Panc1 (cell line): ENCODE measurements around the gene TAS2R42. TPM values are rescaled to one million over a fixed set of nuclear protein-coding genes. Genes with fewer than 3 reads are reported as not detected.

Experiments used
- ATAC-seq: fragments of 200-7000 bp; cut with Tn5 transposase; 2 replicates; pipeline ENCODE4 v1.9.1; 2020; ENCODE audit warnings: mild to moderate bottlenecking, moderate library complexity
- BruUV-seq: library from RNA; stranded (reverse); fragments of 400-500 nt; replicated peaks from 2 replicates; lab custom pipeline; 2021; lab: Mats Ljungman, UMichigan
- CTCF ChIA-PET: fragments of 300-600 bp; sonication (Branson Sonifier 250); formaldehyde crosslinking; loops from one replicate; lab custom pipeline; 2022; ENCODE audit warnings: antibody characterized with exemption; lab: Charles Lee
- POLR2A ChIA-PET: fragments of 300-600 bp; sonication (Branson Sonifier 250); formaldehyde crosslinking; loops from one replicate; lab custom pipeline; 2022; ENCODE audit warnings: antibody characterized with exemption; lab: Charles Lee
- DNase-seq: peaks from one replicate; pipeline ENCODE4 v3.0.0-alpha.2; 2010; ENCODE audit warnings: low read depth, low spot score
- H3K27ac ChIP-seq: 2 replicates; pipeline ENCODE4 v1.5.1; 2011; ENCODE audit warnings: mild to moderate bottlenecking, low read length, inconsistent platforms
- H3K27me3 ChIP-seq: fragments of 200-500 bp; sonication (Bioruptor generic); 2 replicates; pipeline ENCODE4 v1.6.0; 2014; ENCODE audit warnings: low read length, inconsistent platforms; ENCODE audit not compliant: control insufficient read depth, insufficient read depth
- H3K36me3 ChIP-seq: fragments of 200-500 bp; sonication (Bioruptor generic); 2 replicates; pipeline ENCODE4 v1.5.1; 2014; ENCODE audit warnings: inconsistent platforms, mild to moderate bottlenecking, low read length, moderate library complexity; ENCODE audit not compliant: control insufficient read depth, insufficient read depth
- H3K4me1 ChIP-seq: 2 replicates; pipeline ENCODE4 v1.5.1; 2011; ENCODE audit warnings: inconsistent platforms, mild to moderate bottlenecking, low read length, moderate library complexity; ENCODE audit not compliant: control insufficient read depth, insufficient read depth
- H3K4me3 ChIP-seq, 2 experiments: 2 replicates each; pipeline ENCODE4 v1.5.1; 2011 to 2012; ENCODE audit warnings: low read depth in 2 of 2, low read length in 2 of 2, mild to moderate bottlenecking in 2 of 2, inconsistent platforms in 1 of 2, moderate library complexity in 1 of 2
- H3K9me3 ChIP-seq: fragments of 200-500 bp; sonication (Bioruptor generic); 2 replicates; pipeline ENCODE4 v1.5.1; 2014; ENCODE audit warnings: low read depth, mild to moderate bottlenecking, inconsistent platforms, low read length, moderate library complexity; ENCODE audit not compliant: control insufficient read depth, insufficient read depth
- POLR2AphosphoS5 ChIP-seq: IDR thresholded peaks from 2 replicates; pipeline ENCODE4 v1.6.1; 2012; ENCODE audit warnings: mild to moderate bottlenecking, low read depth, low read length, moderate library complexity
- SIN3A ChIP-seq: IDR thresholded peaks from 2 replicates; pipeline ENCODE4 v1.6.1; 2012; ENCODE audit warnings: low read depth, mild to moderate bottlenecking, low read length, moderate library complexity, borderline replicate concordance; ENCODE audit not compliant: insufficient read depth
- TCF7L2 ChIP-seq: IDR thresholded peaks from 2 replicates; pipeline ENCODE4 v1.6.1; 2011; ENCODE audit warnings: mild to moderate bottlenecking, low read depth, low read length, inconsistent platforms
- in situ Hi-C: cut with HindIII; loops from 2 replicates; pipeline ENCODE4 v1.10.0; 2016; ENCODE audit warnings: low sequenced_read_pairs, low pct_unique_long_range_greater_than_20kb
- intact Hi-C: fragments of 100-400 bp; cut with micrococcal nuclease; formaldehyde crosslinking; loops from one replicate; pipeline ENCODE4 v1.10.0; 2022; ENCODE audit not compliant: unreplicated experiment
- total RNA-seq: library from RNA; stranded (reverse); gene quantifications from one replicate; pipeline ENCODE4 v1.2.1, GENCODE V29; 2021; ENCODE audit not compliant: unreplicated experiment
- TF ChIP-seq, protein P1 (sequence below): fragments of 450-650 bp; IDR thresholded peaks from 2 replicates; pipeline ENCODE4 v1.5.1; 2017; ENCODE audit warnings: mild to moderate bottlenecking
- TF ChIP-seq, protein P2 (sequence below), 2 experiments: IDR thresholded peaks; 2 replicates each; pipeline ENCODE4 v1.6.1; 2011 to 2012; ENCODE audit warnings: low read depth in 2 of 2, control low read depth in 1 of 2, low read length in 1 of 2, mild to moderate bottlenecking in 1 of 2, moderate library complexity in 1 of 2; ENCODE audit not compliant: insufficient read depth in 1 of 2

TAS2R42 gene
- total RNA-seq, 1 experiment from 2014 or later = not detected

DNA sequence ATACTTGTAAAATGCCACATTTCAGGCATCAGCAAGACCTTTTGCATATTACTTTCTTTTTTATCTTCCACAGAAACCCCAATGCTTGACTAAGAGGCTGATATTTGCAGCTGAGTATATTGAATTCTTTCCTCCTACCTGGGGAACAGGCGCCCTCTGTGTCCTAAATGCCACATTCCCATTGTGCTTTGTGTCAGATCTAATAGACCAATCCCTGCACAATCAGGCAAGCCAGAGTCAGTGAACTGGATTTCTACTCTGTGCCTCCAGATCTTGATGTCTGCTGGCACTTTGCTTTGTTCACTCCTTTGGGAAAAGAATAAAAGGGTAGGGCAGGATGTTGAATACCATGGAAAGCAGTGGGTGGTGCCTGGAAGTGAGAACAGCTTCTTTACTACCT lies 22.4 kb upstream of the TAS2R42 start:
- no peak overlapping the region for H3K4me3 ChIP-seq
- ChIA-PET POLR2A (no interaction called here), CTCF (no interaction called here)
- ATAC-seq (no peak), DNase-seq (no peak)
- TF ChIP-seq, protein P1, sequence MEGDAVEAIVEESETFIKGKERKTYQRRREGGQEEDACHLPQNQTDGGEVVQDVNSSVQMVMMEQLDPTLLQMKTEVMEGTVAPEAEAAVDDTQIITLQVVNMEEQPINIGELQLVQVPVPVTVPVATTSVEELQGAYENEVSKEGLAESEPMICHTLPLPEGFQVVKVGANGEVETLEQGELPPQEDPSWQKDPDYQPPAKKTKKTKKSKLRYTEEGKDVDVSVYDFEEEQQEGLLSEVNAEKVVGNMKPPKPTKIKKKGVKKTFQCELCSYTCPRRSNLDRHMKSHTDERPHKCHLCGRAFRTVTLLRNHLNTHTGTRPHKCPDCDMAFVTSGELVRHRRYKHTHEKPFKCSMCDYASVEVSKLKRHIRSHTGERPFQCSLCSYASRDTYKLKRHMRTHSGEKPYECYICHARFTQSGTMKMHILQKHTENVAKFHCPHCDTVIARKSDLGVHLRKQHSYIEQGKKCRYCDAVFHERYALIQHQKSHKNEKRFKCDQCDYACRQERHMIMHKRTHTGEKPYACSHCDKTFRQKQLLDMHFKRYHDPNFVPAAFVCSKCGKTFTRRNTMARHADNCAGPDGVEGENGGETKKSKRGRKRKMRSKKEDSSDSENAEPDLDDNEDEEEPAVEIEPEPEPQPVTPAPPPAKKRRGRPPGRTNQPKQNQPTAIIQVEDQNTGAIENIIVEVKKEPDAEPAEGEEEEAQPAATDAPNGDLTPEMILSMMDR = peak; percentile 3; the same call in 1 of the 2 replicates
- TF ChIP-seq POLR2AphosphoS5 = no peak
- BruUV-seq = no TSS peak
- in situ Hi-C loops (no loop called here), intact Hi-C loops (no loop called here)
- no peak overlapping the region for H3K27ac ChIP-seq
- no peaks in the 10 kb centered on the region for H3K36me3 ChIP-seq
- no peaks in the 10 kb centered on the region for H3K4me1 ChIP-seq
- H3K9me3 ChIP-seq = no peaks in the 10 kb centered on the region
- H3K27me3 ChIP-seq = no peaks in the 10 kb centered on the region

DNA sequence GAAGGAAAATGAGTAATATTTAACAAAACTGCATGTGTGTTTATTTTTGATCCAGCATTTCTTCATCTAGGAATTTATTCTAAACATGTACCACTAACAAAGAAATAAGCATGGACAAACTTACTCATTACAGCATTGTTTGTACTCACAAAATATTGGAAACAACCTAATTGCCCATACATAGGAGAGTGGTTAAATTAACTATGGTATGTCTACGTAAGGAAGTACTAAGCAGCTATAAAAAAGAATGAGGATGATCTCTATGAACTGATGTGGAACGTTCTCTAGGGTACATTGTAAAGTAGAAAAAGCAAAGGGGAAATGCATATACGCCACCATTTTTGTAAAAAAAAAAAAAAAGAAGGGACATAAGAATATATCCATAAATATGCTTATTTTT lies 17.4 kb upstream of the TAS2R42 start:
- Histone ChIP-seq H3K36me3 (no peaks in the 10 kb centered on the region), H3K27me3 (no peaks in the 10 kb centered on the region), H3K4me1 (no peaks in the 10 kb centered on the region), H3K4me3 (no peak overlapping the region), H3K27ac (no peak overlapping the region), H3K9me3 (no peaks in the 10 kb centered on the region)
- POLR2A ChIA-PET = no interaction called here
- intact Hi-C loops = no loop called here
- no TSS peak for BruUV-seq
- CTCF ChIA-PET = no interaction called here
- DNase-seq (no peak), ATAC-seq (no peak)
- TF ChIP-seq SIN3A = no peak
- TF ChIP-seq POLR2AphosphoS5 = no peak
- TF ChIP-seq, protein P2, sequence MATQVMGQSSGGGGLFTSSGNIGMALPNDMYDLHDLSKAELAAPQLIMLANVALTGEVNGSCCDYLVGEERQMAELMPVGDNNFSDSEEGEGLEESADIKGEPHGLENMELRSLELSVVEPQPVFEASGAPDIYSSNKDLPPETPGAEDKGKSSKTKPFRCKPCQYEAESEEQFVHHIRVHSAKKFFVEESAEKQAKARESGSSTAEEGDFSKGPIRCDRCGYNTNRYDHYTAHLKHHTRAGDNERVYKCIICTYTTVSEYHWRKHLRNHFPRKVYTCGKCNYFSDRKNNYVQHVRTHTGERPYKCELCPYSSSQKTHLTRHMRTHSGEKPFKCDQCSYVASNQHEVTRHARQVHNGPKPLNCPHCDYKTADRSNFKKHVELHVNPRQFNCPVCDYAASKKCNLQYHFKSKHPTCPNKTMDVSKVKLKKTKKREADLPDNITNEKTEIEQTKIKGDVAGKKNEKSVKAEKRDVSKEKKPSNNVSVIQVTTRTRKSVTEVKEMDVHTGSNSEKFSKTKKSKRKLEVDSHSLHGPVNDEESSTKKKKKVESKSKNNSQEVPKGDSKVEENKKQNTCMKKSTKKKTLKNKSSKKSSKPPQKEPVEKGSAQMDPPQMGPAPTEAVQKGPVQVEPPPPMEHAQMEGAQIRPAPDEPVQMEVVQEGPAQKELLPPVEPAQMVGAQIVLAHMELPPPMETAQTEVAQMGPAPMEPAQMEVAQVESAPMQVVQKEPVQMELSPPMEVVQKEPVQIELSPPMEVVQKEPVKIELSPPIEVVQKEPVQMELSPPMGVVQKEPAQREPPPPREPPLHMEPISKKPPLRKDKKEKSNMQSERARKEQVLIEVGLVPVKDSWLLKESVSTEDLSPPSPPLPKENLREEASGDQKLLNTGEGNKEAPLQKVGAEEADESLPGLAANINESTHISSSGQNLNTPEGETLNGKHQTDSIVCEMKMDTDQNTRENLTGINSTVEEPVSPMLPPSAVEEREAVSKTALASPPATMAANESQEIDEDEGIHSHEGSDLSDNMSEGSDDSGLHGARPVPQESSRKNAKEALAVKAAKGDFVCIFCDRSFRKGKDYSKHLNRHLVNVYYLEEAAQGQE (IDR thresholded peaks at IDR 0.05; ENCODE audit: insufficient read depth in 1 of 2, low read depth in 2 of 2, low read length in 1 of 2) = no peak
- no peak for TF ChIP-seq TCF7L2
- TF ChIP-seq, protein P1 = no peak
- in situ Hi-C loops = no loop called here

DNA sequence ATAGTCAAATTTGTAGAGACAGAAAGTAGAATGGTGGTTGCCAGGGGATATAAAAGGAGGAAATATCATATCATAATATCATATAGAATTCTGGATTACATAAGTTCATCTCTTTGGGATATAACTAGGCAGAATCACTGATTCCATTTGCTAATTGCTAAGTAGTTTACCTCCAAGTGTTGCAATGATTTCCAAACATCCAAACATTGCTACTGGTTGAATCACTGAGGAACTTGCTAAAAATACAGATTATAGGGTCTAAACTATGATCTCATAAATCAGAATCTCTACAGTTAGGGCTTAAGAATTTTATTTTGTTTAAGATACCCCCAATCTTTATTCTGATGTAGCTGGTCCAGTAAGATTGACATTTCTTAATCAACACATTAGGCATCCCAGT lies 16.1 kb upstream of the TAS2R42 start:
- intact Hi-C loops = no loop called here
- H3K4me1 ChIP-seq = no peaks in the 10 kb centered on the region
- no peak overlapping the region for H3K4me3 ChIP-seq
- in situ Hi-C loops = no loop called here
- no peaks in the 10 kb centered on the region for H3K27me3 ChIP-seq
- CTCF ChIA-PET = no interaction called here
- no peaks in the 10 kb centered on the region for H3K9me3 ChIP-seq
- BruUV-seq = no TSS peak
- ATAC-seq (no peak), DNase-seq (no peak)
- H3K36me3 ChIP-seq = no peaks in the 10 kb centered on the region
- POLR2A ChIA-PET = no interaction called here
- no peak for TF ChIP-seq SIN3A
- TF ChIP-seq, protein P2 (IDR thresholded peaks at IDR 0.05; ENCODE audit: insufficient read depth in 1 of 2, low read depth in 2 of 2, low read length in 1 of 2) = no peak
- no peak for TF ChIP-seq POLR2AphosphoS5
- TF ChIP-seq, protein P1 = no peak
- TF ChIP-seq TCF7L2 = no peak
- H3K27ac ChIP-seq = no peak overlapping the region
